ENCODE data around the gene ZCWPW1. TPM values are rescaled to one million over a fixed set of nuclear protein-coding genes. Genes with fewer than 3 reads are reported as not detected.

ZCWPW1 gene
- total and polyA plus RNA-seq, 2 of the 13 experiments (the other 11 are each of a cell fraction or from before 2014, with no cell fraction given), result 2.4 to 2.5 TPM

GRCh38 chr7:100465702-100466311 is 37.3 kb upstream of the ZCWPW1 start (continued):
- TF ChIP-seq KDM5A (IDR thresholded peaks at IDR 0.05; ENCODE audit: borderline replicate concordance, low read length) (no peak), ZNF615 (CRISPR knock-in tag; IDR thresholded peaks at IDR 0.05; ENCODE audit: borderline replicate concordance) (no peak), RFX1 (IDR thresholded peaks at IDR 0.05) (no peak), ZMYM2 (CRISPR knock-in tag; IDR thresholded peaks at IDR 0.05) (no peak), NFRKB (IDR thresholded peaks at IDR 0.05) (no peak), ZNF770 (CRISPR knock-in tag; IDR thresholded peaks at IDR 0.05) (peak; percentile 92), ZNF792 (CRISPR knock-in tag; IDR thresholded peaks at IDR 0.05) (peak; percentile 22; the same call in 1 of the 2 replicates), GABPB1 (CRISPR knock-in tag; IDR thresholded peaks at IDR 0.05) (peak; percentile 59; the same call in 1 of the 2 replicates), NPAS2 (CRISPR knock-in tag; IDR thresholded peaks at IDR 0.05; ENCODE audit: borderline replicate concordance) (no peak), HOXA5 (CRISPR knock-in tag; IDR thresholded peaks at IDR 0.05) (no peak), ATRX (CRISPR knock-in tag; IDR thresholded peaks at IDR 0.05; ENCODE audit: borderline replicate concordance) (no peak), HNRNPL (IDR thresholded peaks at IDR 0.05; ENCODE audit: low read depth, low read length) (peak; percentile 95), SYNCRIP (IDR thresholded peaks at IDR 0.05; ENCODE audit: insufficient read depth, low read depth, low read length) (no peak), EED (CRISPR knock-in tag; IDR thresholded peaks at IDR 0.05) (no peak), CREM (IDR thresholded peaks at IDR 0.05) (no peak), CREM (CRISPR knock-in tag; IDR thresholded peaks at IDR 0.05) (no peak), ZNF776 (CRISPR knock-in tag; IDR thresholded peaks at IDR 0.05) (no peak), NBN (conservative IDR thresholded peaks at IDR 0.05) (no peak), ZNF788 (CRISPR knock-in tag; IDR thresholded peaks at IDR 0.05; ENCODE audit: borderline replicate concordance) (no peak), PPARG (CRISPR knock-in tag; conservative IDR thresholded peaks at IDR 0.05) (no peak)
- TF ChIP-seq, protein P1, sequence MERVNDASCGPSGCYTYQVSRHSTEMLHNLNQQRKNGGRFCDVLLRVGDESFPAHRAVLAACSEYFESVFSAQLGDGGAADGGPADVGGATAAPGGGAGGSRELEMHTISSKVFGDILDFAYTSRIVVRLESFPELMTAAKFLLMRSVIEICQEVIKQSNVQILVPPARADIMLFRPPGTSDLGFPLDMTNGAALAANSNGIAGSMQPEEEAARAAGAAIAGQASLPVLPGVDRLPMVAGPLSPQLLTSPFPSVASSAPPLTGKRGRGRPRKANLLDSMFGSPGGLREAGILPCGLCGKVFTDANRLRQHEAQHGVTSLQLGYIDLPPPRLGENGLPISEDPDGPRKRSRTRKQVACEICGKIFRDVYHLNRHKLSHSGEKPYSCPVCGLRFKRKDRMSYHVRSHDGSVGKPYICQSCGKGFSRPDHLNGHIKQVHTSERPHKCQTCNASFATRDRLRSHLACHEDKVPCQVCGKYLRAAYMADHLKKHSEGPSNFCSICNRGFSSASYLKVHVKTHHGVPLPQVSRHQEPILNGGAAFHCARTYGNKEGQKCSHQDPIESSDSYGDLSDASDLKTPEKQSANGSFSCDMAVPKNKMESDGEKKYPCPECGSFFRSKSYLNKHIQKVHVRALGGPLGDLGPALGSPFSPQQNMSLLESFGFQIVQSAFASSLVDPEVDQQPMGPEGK (CRISPR knock-in tag; IDR thresholded peaks at IDR 0.05), result peak; percentile 90
- TF ChIP-seq, protein P2, sequence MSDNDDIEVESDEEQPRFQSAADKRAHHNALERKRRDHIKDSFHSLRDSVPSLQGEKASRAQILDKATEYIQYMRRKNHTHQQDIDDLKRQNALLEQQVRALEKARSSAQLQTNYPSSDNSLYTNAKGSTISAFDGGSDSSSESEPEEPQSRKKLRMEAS (IDR thresholded peaks at IDR 0.05), result no peak
- TF ChIP-seq, protein P3, sequence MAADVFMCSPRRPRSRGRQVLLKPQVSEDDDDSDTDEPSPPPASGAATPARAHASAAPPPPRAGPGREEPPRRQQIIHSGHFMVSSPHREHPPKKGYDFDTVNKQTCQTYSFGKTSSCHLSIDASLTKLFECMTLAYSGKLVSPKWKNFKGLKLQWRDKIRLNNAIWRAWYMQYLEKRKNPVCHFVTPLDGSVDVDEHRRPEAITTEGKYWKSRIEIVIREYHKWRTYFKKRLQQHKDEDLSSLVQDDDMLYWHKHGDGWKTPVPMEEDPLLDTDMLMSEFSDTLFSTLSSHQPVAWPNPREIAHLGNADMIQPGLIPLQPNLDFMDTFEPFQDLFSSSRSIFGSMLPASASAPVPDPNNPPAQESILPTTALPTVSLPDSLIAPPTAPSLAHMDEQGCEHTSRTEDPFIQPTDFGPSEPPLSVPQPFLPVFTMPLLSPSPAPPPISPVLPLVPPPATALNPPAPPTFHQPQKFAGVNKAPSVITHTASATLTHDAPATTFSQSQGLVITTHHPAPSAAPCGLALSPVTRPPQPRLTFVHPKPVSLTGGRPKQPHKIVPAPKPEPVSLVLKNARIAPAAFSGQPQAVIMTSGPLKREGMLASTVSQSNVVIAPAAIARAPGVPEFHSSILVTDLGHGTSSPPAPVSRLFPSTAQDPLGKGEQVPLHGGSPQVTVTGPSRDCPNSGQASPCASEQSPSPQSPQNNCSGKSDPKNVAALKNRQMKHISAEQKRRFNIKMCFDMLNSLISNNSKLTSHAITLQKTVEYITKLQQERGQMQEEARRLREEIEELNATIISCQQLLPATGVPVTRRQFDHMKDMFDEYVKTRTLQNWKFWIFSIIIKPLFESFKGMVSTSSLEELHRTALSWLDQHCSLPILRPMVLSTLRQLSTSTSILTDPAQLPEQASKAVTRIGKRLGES (CRISPR knock-in tag; IDR thresholded peaks at IDR 0.05; ENCODE audit: borderline replicate concordance), result no peak
- TF ChIP-seq, protein P4, sequence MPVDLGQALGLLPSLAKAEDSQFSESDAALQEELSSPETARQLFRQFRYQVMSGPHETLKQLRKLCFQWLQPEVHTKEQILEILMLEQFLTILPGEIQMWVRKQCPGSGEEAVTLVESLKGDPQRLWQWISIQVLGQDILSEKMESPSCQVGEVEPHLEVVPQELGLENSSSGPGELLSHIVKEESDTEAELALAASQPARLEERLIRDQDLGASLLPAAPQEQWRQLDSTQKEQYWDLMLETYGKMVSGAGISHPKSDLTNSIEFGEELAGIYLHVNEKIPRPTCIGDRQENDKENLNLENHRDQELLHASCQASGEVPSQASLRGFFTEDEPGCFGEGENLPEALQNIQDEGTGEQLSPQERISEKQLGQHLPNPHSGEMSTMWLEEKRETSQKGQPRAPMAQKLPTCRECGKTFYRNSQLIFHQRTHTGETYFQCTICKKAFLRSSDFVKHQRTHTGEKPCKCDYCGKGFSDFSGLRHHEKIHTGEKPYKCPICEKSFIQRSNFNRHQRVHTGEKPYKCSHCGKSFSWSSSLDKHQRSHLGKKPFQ (CRISPR knock-in tag; IDR thresholded peaks at IDR 0.05; ENCODE audit: insufficient replicate concordance), result no peak

Measured in HepG2 (cell line).